Caco-2 (cell line): ENCODE results near the gene ITPR3. TPM values are rescaled to one million over a fixed set of nuclear protein-coding genes. Genes with fewer than 3 reads are reported as not detected.

Experiments used
- BruUV-seq: library from RNA; stranded (reverse); fragments of 400-500 nt; replicated peaks from 2 replicates; lab custom pipeline; 2021; lab: Mats Ljungman, UMichigan
- CTCF ChIA-PET: fragments of 300-600 bp; sonication (Branson Sonifier 250); formaldehyde crosslinking; loops from one replicate; lab custom pipeline; 2022; ENCODE audit warnings: antibody characterized with exemption; lab: Charles Lee
- POLR2A ChIA-PET: fragments of 300-600 bp; sonication (Branson Sonifier 250); formaldehyde crosslinking; loops from one replicate; lab custom pipeline; 2022; ENCODE audit warnings: antibody characterized with exemption; lab: Charles Lee
- DNase-seq, 2 experiments: peaks; one replicate each; pipeline versions ENCODE4 v3.0.0 to v3.0.0-alpha.2; 2020 to 2022
- H3K27me3 ChIP-seq: replicated peaks from 2 replicates; pipeline ENCODE4 v1.6.0; 2011; ENCODE audit warnings: low read length; ENCODE audit not compliant: control insufficient read depth, insufficient read depth
- H3K36me3 ChIP-seq: 2 replicates; pipeline ENCODE4 v1.5.1; 2011; ENCODE audit warnings: low read length; ENCODE audit not compliant: control insufficient read depth, insufficient read depth
- H3K4me1 ChIP-seq: fragments of 250-450 bp; sonication (Bioruptor Pico); 2 replicates; pipeline ENCODE4 v1.5.1; 2020; ENCODE audit warnings: mild to moderate bottlenecking
- H3K4me3 ChIP-seq: 2 replicates; pipeline ENCODE4 v1.5.1; 2011; ENCODE audit warnings: low read depth, mild to moderate bottlenecking, control low read depth, low read length
- H3K9me3 ChIP-seq: fragments of 250-450 bp; sonication (Bioruptor Pico); 2 replicates; pipeline ENCODE4 v1.5.1; 2020; ENCODE audit warnings: mild to moderate bottlenecking, moderate library complexity
- H3K27ac Mint-ChIP-seq: one replicate; pipeline ENCODE4 v1.8.0; 2022; ENCODE audit warnings: mixed read lengths; ENCODE audit not compliant: unreplicated experiment
- H3K27me3 Mint-ChIP-seq: one replicate; pipeline ENCODE4 v1.8.0; 2022; ENCODE audit warnings: mixed read lengths; ENCODE audit not compliant: insufficient read depth, unreplicated experiment
- H3K36me3 Mint-ChIP-seq: one replicate; pipeline ENCODE4 v1.8.0; 2022; ENCODE audit warnings: mild to moderate bottlenecking, mixed read lengths; ENCODE audit not compliant: insufficient read depth, unreplicated experiment
- H3K4me1 Mint-ChIP-seq: one replicate; pipeline ENCODE4 v1.8.0; 2022; ENCODE audit warnings: low read depth, mixed read lengths; ENCODE audit not compliant: unreplicated experiment
- H3K4me3 Mint-ChIP-seq: one replicate; pipeline ENCODE4 v1.8.0; 2022; ENCODE audit warnings: mild to moderate bottlenecking, moderate library complexity, mixed read lengths; ENCODE audit not compliant: unreplicated experiment
- H3K9me3 Mint-ChIP-seq: one replicate; pipeline ENCODE4 v1.8.0; 2022; ENCODE audit warnings: mixed read lengths; ENCODE audit not compliant: unreplicated experiment
- CTCF ChIP-seq, 2 experiments: fragments of 200-600 bp in 1 of 2; IDR thresholded peaks; 1 replicate in 1 of 2; 2 replicates in 1 of 2; pipeline versions ENCODE4 v1.5.1 to v1.8.0; 2011 to 2022; ENCODE audit warnings: antibody characterized with exemption in 1 of 2, control low read depth in 1 of 2, inconsistent platforms in 1 of 2, low read depth in 1 of 2, low read length in 1 of 2, mild to moderate bottlenecking in 1 of 2, moderate library complexity in 1 of 2; ENCODE audit not compliant: insufficient read depth in 1 of 2, severe bottlenecking in 1 of 2, unreplicated experiment in 1 of 2
- intact Hi-C: fragments of 100-400 bp; cut with micrococcal nuclease; formaldehyde crosslinking; loops from one replicate; pipeline ENCODE4 v1.10.0; 2022; ENCODE audit not compliant: unreplicated experiment
- total RNA-seq: library from RNA; stranded (reverse); gene quantifications from 2 replicates; pipeline ENCODE4 v1.2.3, GENCODE V29; 2022

The ITPR3 gene
- total RNA-seq, 1 experiment from 2014 or later: 42.1 TPM

GRCh38 chr6:33716890-33717632 lies 95.9 kb downstream of the ITPR3 start:
- Mint-ChIP-seq H3K4me1 (peaks cover 12% of the 10 kb centered on the region), H3K27ac (peak overlapping the region; percentile 52), H3K36me3 (no peaks in the 10 kb centered on the region), H3K27me3 (no peaks in the 10 kb centered on the region), H3K9me3 (no peaks in the 10 kb centered on the region), H3K4me3 (no peak overlapping the region)
- ChIA-PET POLR2A (no interaction called here), CTCF (interaction anchor here (1.2 kb wide), 1 partner anchor 45 kb away, joined by 5 read pairs; no protein-coding TSS in a partner anchor)
- Histone ChIP-seq H3K4me3 (no peak overlapping the region), H3K27me3 (no peaks in the 10 kb centered on the region), H3K36me3 (no peaks in the 10 kb centered on the region), H3K4me1 (peaks cover 14% of the 10 kb centered on the region), H3K9me3 (no peaks in the 10 kb centered on the region)
- TF ChIP-seq CTCF (IDR thresholded peaks at IDR 0.05; ENCODE audit: insufficient read depth in 1 of 2, low read depth in 1 of 2, low read length in 1 of 2, severe bottlenecking in 1 of 2, unreplicated experiment in 1 of 2): no peak
- DNase-seq: no peak
- intact Hi-C loops: no loop called here
- TSS peak; percentile 57 for BruUV-seq

- no peak for DNase-seq
- H3K36me3 Mint-ChIP-seq: no peaks in the 10 kb centered on the region
- no peaks in the 10 kb centered on the region for H3K9me3 ChIP-seq
- no peaks in the 10 kb centered on the region for H3K36me3 ChIP-seq
- ChIA-PET CTCF (no interaction called here), POLR2A (no interaction called here)
- H3K9me3 Mint-ChIP-seq: no peaks in the 10 kb centered on the region
- intact Hi-C loops: no loop called here
- H3K4me1 Mint-ChIP-seq: peaks cover 12% of the 10 kb centered on the region
- H3K27me3 Mint-ChIP-seq: no peaks in the 10 kb centered on the region
- BruUV-seq: no TSS peak
- no peak for TF ChIP-seq CTCF (IDR thresholded peaks at IDR 0.05; ENCODE audit: insufficient read depth in 1 of 2, low read depth in 1 of 2, low read length in 1 of 2, severe bottlenecking in 1 of 2, unreplicated experiment in 1 of 2)
- no peak overlapping the region for H3K4me3 Mint-ChIP-seq
- no peak overlapping the region for H3K27ac Mint-ChIP-seq
- H3K4me1 ChIP-seq: peaks cover 14% of the 10 kb centered on the region
- H3K27me3 ChIP-seq: no peaks in the 10 kb centered on the region
- no peak overlapping the region for H3K4me3 ChIP-seq
Observed at GRCh38 chr6:33717934-33718455, 96.9 kb downstream of the ITPR3 start.

DNA sequence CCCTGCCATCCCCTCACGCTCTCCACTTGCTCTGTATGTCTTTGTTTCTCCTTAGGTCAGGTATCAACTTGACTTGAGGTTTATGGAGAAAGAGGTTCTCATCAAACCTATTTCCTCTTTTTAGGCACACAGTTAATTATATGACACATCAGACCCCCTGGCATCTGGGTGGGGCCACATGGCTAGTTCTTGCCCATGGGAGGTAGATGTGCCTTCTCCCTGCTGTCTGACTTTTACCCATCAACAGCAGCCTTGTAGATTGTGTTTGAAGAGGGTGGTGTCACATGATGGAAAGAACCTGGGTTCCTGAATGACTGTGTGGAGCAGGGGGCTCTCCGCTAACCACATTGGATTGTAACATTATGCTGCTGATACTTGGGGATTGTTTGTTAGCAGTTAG lies 97.6 kb downstream of the ITPR3 start:
- Histone ChIP-seq H3K4me1 (peaks cover 14% of the 10 kb centered on the region), H3K9me3 (no peaks in the 10 kb centered on the region), H3K27me3 (0 out of 2 replicates have a peak, but pooled peaks cover 1% of the 10 kb centered on the region), H3K4me3 (no peak overlapping the region), H3K36me3 (no peaks in the 10 kb centered on the region)
- H3K9me3 Mint-ChIP-seq: no peaks in the 10 kb centered on the region
- H3K4me1 Mint-ChIP-seq: peaks cover 12% of the 10 kb centered on the region
- TF ChIP-seq CTCF (IDR thresholded peaks at IDR 0.05; ENCODE audit: insufficient read depth in 1 of 2, low read depth in 1 of 2, low read length in 1 of 2, severe bottlenecking in 1 of 2, unreplicated experiment in 1 of 2): no peak
- no peaks in the 10 kb centered on the region for H3K27me3 Mint-ChIP-seq
- BruUV-seq: no TSS peak
- POLR2A ChIA-PET: no interaction called here
- H3K36me3 Mint-ChIP-seq: no peaks in the 10 kb centered on the region
- H3K4me3 Mint-ChIP-seq: no peak overlapping the region
- intact Hi-C loops: no loop called here
- H3K27ac Mint-ChIP-seq: no peak overlapping the region
- DNase-seq: no peak
- CTCF ChIA-PET: no interaction called here
